HG02678 (cell line): ENCODE measurements around the gene CUX1.
"Not testable (repeated sequence)": the region's sequence is repeated elsewhere in the genome, so short reads cannot be mapped to it uniquely, and the experiment has no call there.

ENCODE experiments used
- ATAC-seq: cut with Tn5 transposase; IDR thresholded peaks from one replicate; pipeline ENCODE4 v1.9.1; 2021; ENCODE audit warnings: mild to moderate bottlenecking, moderate library complexity; ENCODE audit not compliant: unreplicated experiment

CUX1 gene

DNA sequence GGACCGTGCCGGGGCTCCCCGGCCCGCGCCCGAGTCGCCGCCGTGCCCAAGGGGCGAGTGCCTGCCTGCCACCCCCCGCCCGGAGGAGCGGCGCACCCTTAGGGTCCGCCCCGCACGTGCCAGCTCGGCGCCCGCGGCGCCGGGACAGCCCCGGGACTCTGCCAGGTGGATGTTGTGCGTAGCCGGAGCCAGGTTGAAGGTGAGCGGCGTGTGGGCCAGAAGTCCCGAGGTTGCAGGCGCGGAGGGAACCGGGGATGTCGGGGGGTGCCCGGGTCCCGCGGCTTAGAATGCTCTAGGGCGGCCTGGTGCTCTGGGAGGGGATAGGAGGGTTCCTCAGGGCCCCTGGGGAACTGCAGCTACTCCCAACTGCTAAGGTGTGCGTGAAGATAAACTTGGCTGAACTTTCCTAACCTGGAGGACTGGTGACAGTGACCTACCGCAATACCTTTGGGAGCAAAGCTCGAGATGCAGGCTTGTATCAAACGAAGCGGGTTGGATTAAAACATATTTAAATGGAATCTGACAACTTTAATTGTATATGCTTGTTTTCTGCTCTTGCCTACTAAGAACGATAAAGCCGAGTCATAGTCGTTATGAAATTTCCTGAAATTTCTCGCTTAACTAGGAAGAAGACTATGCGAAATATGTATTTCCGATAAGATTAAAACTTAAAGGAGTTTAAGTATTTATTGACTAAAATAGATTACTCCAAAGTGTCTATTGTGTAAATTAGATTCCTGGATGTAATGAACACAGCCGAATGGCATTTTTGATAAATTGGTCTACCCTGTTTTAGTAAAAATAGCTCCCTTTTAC, at the start of gene CUX1:
Gene CUX1, plus strand, starts transcription at position 156 of the 816 bp plus-strand sequence. Its CDS starts 14 bp downstream, at position 170.
- ATAC-seq, result no peak

DNA sequence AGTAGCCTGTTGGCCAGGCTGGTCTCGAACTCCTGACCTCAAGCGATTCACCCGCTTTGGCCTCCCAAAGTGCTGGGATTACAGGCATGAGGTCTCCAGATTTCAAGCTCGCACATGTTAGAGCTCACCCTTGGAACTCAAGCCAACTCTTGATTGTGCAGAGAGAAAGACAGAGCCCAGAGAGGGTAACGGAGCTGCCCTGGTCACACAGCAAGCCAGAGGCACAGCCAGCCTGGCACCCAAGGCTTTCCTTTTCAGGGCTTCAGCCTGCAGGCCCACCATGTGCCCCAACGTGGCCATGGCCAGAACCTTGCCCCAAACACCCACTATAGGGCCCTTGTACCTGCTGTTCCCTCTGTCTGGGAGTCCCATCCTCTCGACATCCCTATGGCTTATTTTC, 49.1 kb upstream of the CUX1 start:
- ATAC-seq, result no peak

GRCh38 chr7:101770466-101770865, 47.0 kb upstream of the CUX1 start:
- ATAC-seq, result no peak

GRCh38 chr7:101772508-101773211, 44.8 kb upstream of the CUX1 start:
- no peak for ATAC-seq

- no peak for ATAC-seq
Observed at GRCh38 chr7:101775181-101775580, 42.2 kb upstream of the CUX1 start.

DNA sequence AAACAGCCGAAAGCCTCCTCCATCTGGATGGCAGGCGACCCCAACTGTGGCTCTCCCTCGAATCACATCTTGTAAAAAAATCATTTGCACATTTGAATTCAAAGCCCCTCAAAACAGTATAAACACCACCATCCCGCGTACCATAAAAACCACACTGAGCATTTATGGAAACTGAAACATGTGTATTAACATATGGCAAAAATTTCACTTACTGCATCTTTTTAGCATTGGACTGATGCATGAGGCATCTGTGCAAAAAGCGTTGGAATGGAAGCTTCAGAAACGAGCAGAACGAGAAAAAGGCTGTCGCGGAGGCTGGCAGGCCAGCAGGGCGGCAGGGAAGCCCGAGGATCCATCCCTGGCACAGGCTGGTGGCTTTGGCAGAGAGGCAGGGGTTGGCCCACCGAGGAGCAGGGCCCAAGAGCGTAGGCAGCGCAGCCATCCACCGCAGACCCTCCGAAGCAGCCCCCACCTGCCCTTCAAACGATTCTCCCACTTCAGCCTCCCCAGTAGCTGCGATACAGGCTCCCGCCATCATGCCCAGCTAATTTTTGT, 39.3 kb upstream of the CUX1 start:
- ATAC-seq, result no peak

- ATAC-seq, result no peak
Observed at GRCh38 chr7:101779267-101779666, 38.2 kb upstream of the CUX1 start.

GRCh38 chr7:101780281-101780680, 37.1 kb upstream of the CUX1 start:
- ATAC-seq, result no peak

- no peak for ATAC-seq
Observed at GRCh38 chr7:101781439-101781838, 36.0 kb upstream of the CUX1 start.

- no peak for ATAC-seq
Observed at GRCh38 chr7:101782476-101782875, 35.0 kb upstream of the CUX1 start.

- ATAC-seq, result no peak
Observed at GRCh38 chr7:101782896-101783295, 34.5 kb upstream of the CUX1 start.

DNA sequence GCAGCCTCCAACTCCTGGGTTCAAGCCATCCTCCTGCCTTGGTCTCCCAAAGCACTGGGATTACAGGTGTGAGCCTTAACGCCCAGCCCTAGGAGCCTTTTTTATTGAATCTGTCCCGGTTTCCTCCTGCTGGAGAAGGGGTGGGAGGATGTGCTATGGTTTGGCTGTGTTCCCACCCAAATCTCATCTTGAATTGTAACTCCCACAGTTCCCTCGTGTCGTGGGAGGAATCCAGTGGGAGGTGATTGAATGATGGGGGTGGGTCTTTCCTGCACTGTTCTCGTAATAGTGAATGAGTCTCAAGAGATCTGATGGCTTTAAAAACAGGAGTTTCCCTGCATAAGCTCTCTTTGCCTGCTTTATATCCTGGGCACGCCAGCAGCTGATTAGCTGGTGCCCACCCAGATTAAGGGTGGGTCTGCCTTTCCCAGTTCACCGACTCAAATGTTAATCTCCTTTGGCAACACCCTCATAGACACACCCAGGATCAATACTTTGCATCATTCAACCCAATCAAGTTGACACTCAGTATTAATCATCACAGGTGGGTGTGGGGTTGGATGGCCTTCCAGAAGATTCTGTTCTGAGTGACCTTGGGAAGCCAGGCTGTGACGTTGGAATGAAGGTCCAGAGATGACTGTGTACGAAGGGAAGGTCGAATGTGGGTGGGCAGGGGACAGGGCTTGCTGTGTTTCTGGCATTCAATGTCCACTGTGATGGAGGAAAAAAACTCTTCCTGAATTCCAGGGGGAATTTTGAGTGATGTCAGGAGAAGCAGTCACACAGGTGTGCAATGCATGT, 33.8 kb upstream of the CUX1 start:
- no peak for ATAC-seq

- no peak for ATAC-seq
Observed at GRCh38 chr7:101784292-101785127, 32.9 kb upstream of the CUX1 start.

DNA sequence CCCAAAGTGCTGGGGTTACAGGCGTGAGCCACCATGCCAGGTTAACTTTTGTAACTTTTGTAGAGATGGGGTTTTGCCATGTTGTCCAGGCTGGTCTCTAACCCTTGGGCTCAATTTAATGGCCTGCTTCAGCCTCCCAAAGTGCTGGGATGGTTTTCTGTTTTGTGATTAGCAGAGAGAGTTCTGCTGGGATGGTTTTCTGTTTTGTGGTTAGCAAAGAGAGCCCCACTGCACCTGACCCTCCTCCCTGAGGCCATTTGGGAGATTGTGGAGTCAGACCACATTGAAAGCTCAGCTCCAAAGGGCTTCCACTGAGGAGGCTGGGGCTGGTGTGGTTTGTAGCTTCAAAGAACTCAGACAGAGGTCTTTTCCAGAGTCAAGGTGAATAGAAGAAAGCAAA, 29.6 kb upstream of the CUX1 start:
- ATAC-seq, result no peak

DNA sequence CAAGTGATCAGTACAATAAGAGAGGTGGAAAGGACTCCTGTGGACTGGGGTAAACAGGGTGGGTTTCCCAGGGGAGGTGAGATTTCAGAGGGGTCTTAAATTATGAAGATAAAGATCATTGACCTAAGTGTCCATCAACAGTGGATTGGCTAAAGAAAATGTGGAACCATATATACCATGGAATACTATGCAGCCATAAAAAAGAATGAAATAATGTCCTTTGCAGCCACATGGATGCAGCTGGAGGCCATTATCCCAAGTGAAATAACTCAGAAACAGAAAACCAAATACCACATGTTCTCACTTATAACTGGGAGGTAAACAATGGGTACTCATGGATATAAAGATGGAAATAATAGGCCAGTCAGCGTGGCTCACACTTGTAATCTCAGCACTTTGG, 28.9 kb upstream of the CUX1 start:
- ATAC-seq, result no peak

DNA sequence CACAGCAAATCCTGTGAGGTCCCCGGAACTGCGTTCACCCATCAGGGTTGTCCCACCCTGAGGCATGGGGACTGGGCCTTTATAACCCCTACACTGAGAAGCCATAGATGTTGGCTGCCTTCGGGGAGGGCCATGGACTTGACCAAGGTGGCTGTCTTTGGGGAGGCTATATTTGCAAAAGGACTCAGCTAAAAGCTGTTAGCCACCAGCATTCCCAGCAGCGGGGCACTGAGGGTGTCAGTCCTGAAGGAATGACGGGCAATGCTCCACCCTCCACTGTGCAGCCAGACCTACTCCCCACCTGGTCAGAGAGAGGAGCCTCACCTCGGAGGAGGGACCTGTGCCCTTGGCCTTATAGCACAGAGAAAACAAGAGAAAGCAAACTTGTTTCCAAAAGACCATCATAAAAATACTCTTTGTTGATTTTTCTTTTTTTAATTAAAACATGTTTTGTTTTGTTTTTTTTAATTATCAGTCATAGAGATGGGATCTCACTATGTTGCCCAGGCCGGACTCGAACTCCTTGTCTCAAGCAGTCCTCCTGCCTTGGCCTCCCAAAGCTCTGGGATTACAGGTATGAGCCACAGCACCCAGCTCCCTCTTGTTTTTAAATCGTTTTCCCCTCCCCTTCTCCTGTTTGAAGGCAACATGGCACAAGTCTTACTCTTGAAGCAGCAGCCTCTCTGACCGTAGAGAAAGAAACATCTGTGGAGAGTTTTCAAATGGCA, 26.7 kb upstream of the CUX1 start:
- no peak for ATAC-seq

GRCh38 chr7:101792051-101792681, 25.3 kb upstream of the CUX1 start:
- ATAC-seq, result no peak

DNA sequence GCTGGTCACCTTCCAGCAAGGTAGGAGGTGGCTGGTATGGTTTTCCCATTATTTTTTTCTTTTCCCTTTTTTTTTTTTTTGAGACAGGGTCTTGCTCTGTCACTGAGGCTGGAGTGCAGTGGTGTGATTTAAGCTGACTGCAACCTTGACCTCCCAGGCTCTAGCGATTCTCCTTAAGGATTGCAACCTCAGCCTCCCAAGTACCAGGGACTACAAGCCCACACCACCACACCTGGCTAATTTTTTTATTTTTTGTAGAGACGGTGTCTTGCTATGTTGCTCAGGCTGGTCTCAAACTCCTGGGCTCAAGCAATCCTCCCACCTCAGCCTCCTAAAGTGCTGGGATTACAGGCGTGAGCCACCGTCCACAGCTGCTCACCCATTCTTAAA, 24.7 kb upstream of the CUX1 start:
- not testable (repeated sequence) for ATAC-seq

GRCh38 chr7:101795461-101795860, 22.0 kb upstream of the CUX1 start:
- no peak for ATAC-seq
